ENCODE measurements around the gene COL5A2.

The COL5A2 gene

DNA sequence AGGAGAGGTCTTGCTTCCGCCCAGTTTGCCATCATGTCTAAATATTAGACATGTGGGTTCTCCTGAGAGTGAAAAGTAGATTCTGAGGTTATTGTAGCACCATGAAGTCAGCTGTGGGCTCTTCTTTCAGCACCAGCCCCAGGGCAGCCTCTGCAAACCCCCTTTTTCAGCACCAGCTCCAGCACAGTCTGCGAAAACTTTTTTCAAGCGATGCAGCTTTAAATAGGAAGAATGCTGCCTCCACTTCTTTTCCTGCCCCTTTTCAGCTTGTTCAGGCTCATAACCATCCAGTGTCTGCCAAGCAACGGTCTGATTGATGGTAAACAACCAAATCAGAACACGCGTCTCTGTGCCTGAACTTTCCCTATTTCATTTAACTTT is at the start of gene COL5A2:
TSS of gene COL5A2 (minus strand) at position 192 of the 381 bp plus-strand sequence. CDS start at position 35, 157 bp downstream.
- DNase-seq (no peak), ATAC-seq (ENCODE audit: insufficient read depth, low read depth) (no peak)
- Histone ChIP-seq H2AFZ (ENCODE audit: low read depth, low read length) (no peak within 1 kb of the TSS), H3K4me3 (ENCODE audit: low read depth in 1 of 2, low read length in 2 of 2) (no peak within 1 kb of the TSS), H3K4me2 (ENCODE audit: insufficient read depth, low read length) (no peak within 1 kb of the TSS), H3K27me3 (ENCODE audit: insufficient read depth, low read length, poor library complexity) (no peaks in the 10 kb centered on the region), H4K20me1 (ENCODE audit: insufficient read depth, low read length) (no peaks in the 10 kb centered on the region), H3K79me2 (ENCODE audit: insufficient read depth, low read length) (no peaks in the 10 kb centered on the region), H3K9me3 (ENCODE audit: insufficient read depth, low read length, severe bottlenecking) (no peaks in the 10 kb centered on the region), H3K27ac (ENCODE audit: low read length) (no peak within 1 kb of the TSS), H3K9ac (ENCODE audit: low read depth, low read length) (no peak within 1 kb of the TSS), H3K4me1 (ENCODE audit: insufficient read depth, low read length) (no peaks in the 10 kb centered on the region), H3K36me3 (ENCODE audit: insufficient read depth, low read length) (no peaks in the 10 kb centered on the region)
- no peak for TF ChIP-seq EZH2 (IDR thresholded peaks at IDR 0.05; ENCODE audit: borderline replicate concordance, low read depth, low read length, severe bottlenecking)
- TF ChIP-seq, protein P1, sequence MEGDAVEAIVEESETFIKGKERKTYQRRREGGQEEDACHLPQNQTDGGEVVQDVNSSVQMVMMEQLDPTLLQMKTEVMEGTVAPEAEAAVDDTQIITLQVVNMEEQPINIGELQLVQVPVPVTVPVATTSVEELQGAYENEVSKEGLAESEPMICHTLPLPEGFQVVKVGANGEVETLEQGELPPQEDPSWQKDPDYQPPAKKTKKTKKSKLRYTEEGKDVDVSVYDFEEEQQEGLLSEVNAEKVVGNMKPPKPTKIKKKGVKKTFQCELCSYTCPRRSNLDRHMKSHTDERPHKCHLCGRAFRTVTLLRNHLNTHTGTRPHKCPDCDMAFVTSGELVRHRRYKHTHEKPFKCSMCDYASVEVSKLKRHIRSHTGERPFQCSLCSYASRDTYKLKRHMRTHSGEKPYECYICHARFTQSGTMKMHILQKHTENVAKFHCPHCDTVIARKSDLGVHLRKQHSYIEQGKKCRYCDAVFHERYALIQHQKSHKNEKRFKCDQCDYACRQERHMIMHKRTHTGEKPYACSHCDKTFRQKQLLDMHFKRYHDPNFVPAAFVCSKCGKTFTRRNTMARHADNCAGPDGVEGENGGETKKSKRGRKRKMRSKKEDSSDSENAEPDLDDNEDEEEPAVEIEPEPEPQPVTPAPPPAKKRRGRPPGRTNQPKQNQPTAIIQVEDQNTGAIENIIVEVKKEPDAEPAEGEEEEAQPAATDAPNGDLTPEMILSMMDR (IDR thresholded peaks at IDR 0.05; ENCODE audit: borderline replicate concordance, extremely low read depth, low read length, poor library complexity, severe bottlenecking) = no peak

DNA sequence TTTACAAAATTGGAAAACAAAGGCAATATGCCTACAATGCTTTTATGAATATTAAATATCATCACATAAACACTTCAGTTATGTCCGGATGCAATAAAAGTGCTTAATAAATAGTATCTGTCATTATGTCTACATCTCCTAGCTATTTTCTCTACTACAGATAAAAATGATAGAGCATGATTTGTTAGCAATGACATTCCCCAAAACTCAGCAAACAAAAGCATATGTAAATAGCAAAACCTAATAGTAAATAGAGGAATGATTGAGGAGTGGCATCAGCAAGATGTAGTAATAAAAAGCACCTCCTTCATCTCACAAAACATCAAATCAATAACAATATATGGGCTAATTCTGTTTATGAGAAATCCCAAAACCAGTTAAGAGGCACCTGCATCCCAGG is 46.5 kb upstream of the COL5A2 start:
- DNase-seq (no peak), ATAC-seq (ENCODE audit: insufficient read depth, low read depth) (no peak)
- Histone ChIP-seq H3K27ac (ENCODE audit: low read length) (no peak overlapping the region), H3K9ac (ENCODE audit: low read depth, low read length) (no peak overlapping the region), H3K4me1 (ENCODE audit: insufficient read depth, low read length) (peaks cover 5% of the 10 kb centered on the region; the same call in 1 of the 2 replicates), H4K20me1 (ENCODE audit: insufficient read depth, low read length) (no peaks in the 10 kb centered on the region), H3K79me2 (ENCODE audit: insufficient read depth, low read length) (no peaks in the 10 kb centered on the region), H3K9me3 (ENCODE audit: insufficient read depth, low read length, severe bottlenecking) (no peaks in the 10 kb centered on the region), H3K4me3 (ENCODE audit: low read depth in 1 of 2, low read length in 2 of 2) (no peak overlapping the region), H3K4me2 (ENCODE audit: insufficient read depth, low read length) (no peak overlapping the region), H3K36me3 (ENCODE audit: insufficient read depth, low read length) (no peaks in the 10 kb centered on the region), H2AFZ (ENCODE audit: low read depth, low read length) (no peak overlapping the region), H3K27me3 (ENCODE audit: insufficient read depth, low read length, poor library complexity) (no peaks in the 10 kb centered on the region)
- TF ChIP-seq, protein P1 (IDR thresholded peaks at IDR 0.05; ENCODE audit: borderline replicate concordance, extremely low read depth, low read length, poor library complexity, severe bottlenecking) = no peak
- TF ChIP-seq EZH2 (IDR thresholded peaks at IDR 0.05; ENCODE audit: borderline replicate concordance, low read depth, low read length, severe bottlenecking) = no peak

DNA sequence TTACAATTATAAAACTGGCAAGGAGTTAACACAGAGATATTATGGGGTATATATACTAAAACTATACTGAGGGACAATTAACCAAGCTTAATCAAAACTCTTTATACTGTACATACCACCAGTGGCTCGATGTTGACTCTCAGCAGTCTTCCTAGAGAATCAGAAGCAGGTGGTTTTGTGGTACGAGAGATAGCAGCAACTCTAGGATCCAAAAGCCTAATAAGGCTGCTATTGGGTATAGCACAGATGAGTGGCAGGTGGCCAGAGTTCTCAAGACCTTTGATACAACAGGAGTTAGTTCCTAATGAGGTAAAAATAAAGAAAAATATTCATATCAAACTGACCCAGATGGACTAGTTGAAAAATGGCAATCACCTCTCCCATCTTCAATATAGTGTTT is 45.5 kb upstream of the COL5A2 start:
- peaks cover 5% of the 10 kb centered on the region; the same call in 1 of the 2 replicates for H3K4me1 ChIP-seq (ENCODE audit: insufficient read depth, low read length)
- no peak overlapping the region for H3K4me3 ChIP-seq (ENCODE audit: low read depth in 1 of 2, low read length in 2 of 2)
- peak; percentile 87 for ATAC-seq (ENCODE audit: insufficient read depth, low read depth)
- no peak overlapping the region for H3K9ac ChIP-seq (ENCODE audit: low read depth, low read length)
- H3K36me3 ChIP-seq (ENCODE audit: insufficient read depth, low read length) = no peaks in the 10 kb centered on the region
- H4K20me1 ChIP-seq (ENCODE audit: insufficient read depth, low read length) = no peaks in the 10 kb centered on the region
- no peak overlapping the region for H3K27ac ChIP-seq (ENCODE audit: low read length)
- no peak for TF ChIP-seq EZH2 (IDR thresholded peaks at IDR 0.05; ENCODE audit: borderline replicate concordance, low read depth, low read length, severe bottlenecking)
- TF ChIP-seq, protein P1 (IDR thresholded peaks at IDR 0.05; ENCODE audit: borderline replicate concordance, extremely low read depth, low read length, poor library complexity, severe bottlenecking) = no peak
- no peaks in the 10 kb centered on the region for H3K79me2 ChIP-seq (ENCODE audit: insufficient read depth, low read length)
- DNase-seq = peak; percentile 13
- H3K9me3 ChIP-seq (ENCODE audit: insufficient read depth, low read length, severe bottlenecking) = no peaks in the 10 kb centered on the region
- H2AFZ ChIP-seq (ENCODE audit: low read depth, low read length) = no peak overlapping the region
- no peak overlapping the region for H3K4me2 ChIP-seq (ENCODE audit: insufficient read depth, low read length)
- no peaks in the 10 kb centered on the region for H3K27me3 ChIP-seq (ENCODE audit: insufficient read depth, low read length, poor library complexity)

Measured in DND-41 (cell line).